ENCODE results near the gene TUBB3.

DNA sequence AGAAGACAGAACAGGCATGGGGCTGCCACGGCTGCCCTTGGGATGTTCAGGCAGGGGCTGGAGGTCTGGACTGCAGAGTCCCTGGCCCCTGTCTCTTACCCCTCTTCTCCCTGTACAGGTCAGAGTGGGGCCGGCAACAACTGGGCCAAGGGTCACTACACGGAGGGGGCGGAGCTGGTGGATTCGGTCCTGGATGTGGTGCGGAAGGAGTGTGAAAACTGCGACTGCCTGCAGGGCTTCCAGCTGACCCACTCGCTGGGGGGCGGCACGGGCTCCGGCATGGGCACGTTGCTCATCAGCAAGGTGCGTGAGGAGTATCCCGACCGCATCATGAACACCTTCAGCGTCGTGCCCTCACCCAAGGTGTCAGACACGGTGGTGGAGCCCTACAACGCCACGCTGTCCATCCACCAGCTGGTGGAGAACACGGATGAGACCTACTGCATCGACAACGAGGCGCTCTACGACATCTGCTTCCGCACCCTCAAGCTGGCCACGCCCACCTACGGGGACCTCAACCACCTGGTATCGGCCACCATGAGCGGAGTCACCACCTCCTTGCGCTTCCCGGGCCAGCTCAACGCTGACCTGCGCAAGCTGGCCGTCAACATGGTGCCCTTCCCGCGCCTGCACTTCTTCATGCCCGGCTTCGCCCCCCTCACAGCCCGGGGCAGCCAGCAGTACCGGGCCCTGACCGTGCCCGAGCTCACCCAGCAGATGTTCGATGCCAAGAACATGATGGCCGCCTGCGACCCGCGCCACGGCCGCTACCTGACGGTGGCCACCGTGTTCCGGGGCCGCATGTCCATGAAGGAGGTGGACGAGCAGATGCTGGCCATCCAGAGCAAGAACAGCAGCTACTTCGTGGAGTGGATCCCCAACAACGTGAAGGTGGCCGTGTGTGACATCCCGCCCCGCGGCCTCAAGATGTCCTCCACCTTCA lies 11.7 kb downstream of the TUBB3 start:
- TF ChIP-seq, protein P1, sequence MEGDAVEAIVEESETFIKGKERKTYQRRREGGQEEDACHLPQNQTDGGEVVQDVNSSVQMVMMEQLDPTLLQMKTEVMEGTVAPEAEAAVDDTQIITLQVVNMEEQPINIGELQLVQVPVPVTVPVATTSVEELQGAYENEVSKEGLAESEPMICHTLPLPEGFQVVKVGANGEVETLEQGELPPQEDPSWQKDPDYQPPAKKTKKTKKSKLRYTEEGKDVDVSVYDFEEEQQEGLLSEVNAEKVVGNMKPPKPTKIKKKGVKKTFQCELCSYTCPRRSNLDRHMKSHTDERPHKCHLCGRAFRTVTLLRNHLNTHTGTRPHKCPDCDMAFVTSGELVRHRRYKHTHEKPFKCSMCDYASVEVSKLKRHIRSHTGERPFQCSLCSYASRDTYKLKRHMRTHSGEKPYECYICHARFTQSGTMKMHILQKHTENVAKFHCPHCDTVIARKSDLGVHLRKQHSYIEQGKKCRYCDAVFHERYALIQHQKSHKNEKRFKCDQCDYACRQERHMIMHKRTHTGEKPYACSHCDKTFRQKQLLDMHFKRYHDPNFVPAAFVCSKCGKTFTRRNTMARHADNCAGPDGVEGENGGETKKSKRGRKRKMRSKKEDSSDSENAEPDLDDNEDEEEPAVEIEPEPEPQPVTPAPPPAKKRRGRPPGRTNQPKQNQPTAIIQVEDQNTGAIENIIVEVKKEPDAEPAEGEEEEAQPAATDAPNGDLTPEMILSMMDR (IDR thresholded peaks at IDR 0.05) = no peak
- TF ChIP-seq, protein P2, sequence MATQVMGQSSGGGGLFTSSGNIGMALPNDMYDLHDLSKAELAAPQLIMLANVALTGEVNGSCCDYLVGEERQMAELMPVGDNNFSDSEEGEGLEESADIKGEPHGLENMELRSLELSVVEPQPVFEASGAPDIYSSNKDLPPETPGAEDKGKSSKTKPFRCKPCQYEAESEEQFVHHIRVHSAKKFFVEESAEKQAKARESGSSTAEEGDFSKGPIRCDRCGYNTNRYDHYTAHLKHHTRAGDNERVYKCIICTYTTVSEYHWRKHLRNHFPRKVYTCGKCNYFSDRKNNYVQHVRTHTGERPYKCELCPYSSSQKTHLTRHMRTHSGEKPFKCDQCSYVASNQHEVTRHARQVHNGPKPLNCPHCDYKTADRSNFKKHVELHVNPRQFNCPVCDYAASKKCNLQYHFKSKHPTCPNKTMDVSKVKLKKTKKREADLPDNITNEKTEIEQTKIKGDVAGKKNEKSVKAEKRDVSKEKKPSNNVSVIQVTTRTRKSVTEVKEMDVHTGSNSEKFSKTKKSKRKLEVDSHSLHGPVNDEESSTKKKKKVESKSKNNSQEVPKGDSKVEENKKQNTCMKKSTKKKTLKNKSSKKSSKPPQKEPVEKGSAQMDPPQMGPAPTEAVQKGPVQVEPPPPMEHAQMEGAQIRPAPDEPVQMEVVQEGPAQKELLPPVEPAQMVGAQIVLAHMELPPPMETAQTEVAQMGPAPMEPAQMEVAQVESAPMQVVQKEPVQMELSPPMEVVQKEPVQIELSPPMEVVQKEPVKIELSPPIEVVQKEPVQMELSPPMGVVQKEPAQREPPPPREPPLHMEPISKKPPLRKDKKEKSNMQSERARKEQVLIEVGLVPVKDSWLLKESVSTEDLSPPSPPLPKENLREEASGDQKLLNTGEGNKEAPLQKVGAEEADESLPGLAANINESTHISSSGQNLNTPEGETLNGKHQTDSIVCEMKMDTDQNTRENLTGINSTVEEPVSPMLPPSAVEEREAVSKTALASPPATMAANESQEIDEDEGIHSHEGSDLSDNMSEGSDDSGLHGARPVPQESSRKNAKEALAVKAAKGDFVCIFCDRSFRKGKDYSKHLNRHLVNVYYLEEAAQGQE (IDR thresholded peaks at IDR 0.05; ENCODE audit: insufficient read depth in 1 of 2, low read depth in 2 of 2, low read length in 1 of 2) = no peak
